HL-60 (cell line): ENCODE results near the gene XYLT1.
"Not testable (repeated sequence)": the region's sequence is repeated elsewhere in the genome, so short reads cannot be mapped to it uniquely, and the experiment has no call there.

Experiments
- CTCF ChIP-seq: IDR thresholded peaks from one replicate; pipeline ENCODE4 v1.5.1; 2011; ENCODE audit warnings: low read length, control low read depth, inconsistent platforms; ENCODE audit not compliant: insufficient read depth
- GABPA ChIP-seq: IDR thresholded peaks from 2 replicates; pipeline ENCODE4 v1.6.1; 2012; ENCODE audit warnings: low read depth
- POLR2AphosphoS5 ChIP-seq: IDR thresholded peaks from 2 replicates; pipeline ENCODE4 v1.6.1; 2012; ENCODE audit warnings: low read depth
- REST ChIP-seq: IDR thresholded peaks from 2 replicates; pipeline ENCODE4 v1.6.1; 2012; ENCODE audit warnings: low read depth; ENCODE audit not compliant: insufficient replicate concordance
- SPI1 ChIP-seq: IDR thresholded peaks from 2 replicates; pipeline ENCODE4 v1.6.1; 2012; ENCODE audit warnings: low read depth, mild to moderate bottlenecking, borderline replicate concordance

GRCh38 chr16:17505828-17506227 is 35.1 kb upstream of the XYLT1 start:
- not testable (repeated sequence) for TF ChIP-seq GABPA, CTCF, POLR2AphosphoS5, REST, SPI1
